ENCODE measurements around the gene TROAP.

GRCh38 chr12:49335955-49336644 lies 13.0 kb downstream of the TROAP start:
- no peak for TF ChIP-seq POLR2A (IDR thresholded peaks at IDR 0.05; ENCODE audit: low read length)
- TF ChIP-seq GATA1 (IDR thresholded peaks at IDR 0.05; ENCODE audit: low read depth, low read length) = no peak

Measured in erythroblast (primary cell).